GM12874 (cell line): ENCODE results near the gene NTN5.

ENCODE experiments used
- CTCF ChIP-seq: IDR thresholded peaks from 2 replicates; pipeline ENCODE4 v1.5.1; 2011; ENCODE audit warnings: low read depth, mild to moderate bottlenecking, control low read depth, low read length, moderate library complexity; ENCODE audit not compliant: insufficient read depth

The NTN5 gene

GRCh38 chr19:48650974-48651682, 21.7 kb downstream of the NTN5 start:
- no peak for TF ChIP-seq CTCF

- TF ChIP-seq CTCF = no peak
These were observed 24.7 kb downstream of the NTN5 start for GRCh38 chr19:48648134-48648533.

GRCh38 chr19:48646722-48647216, 26.0 kb downstream of the NTN5 start:
- TF ChIP-seq CTCF = no peak

- TF ChIP-seq CTCF = peak; percentile 91
These were observed 26.7 kb downstream of the NTN5 start, which contains the start of gene CA11 for GRCh38 chr19:48646001-48646721. Gene CA11, minus strand, starts transcription at chr19:48646187. Its CDS starts 555 bp downstream, at chr19:48645632.

- TF ChIP-seq CTCF = no peak
These were observed 27.2 kb downstream of the NTN5 start for GRCh38 chr19:48645620-48646000.

GRCh38 chr19:48644839-48645619, 27.8 kb downstream of the NTN5 start:
- no peak for TF ChIP-seq CTCF

GRCh38 chr19:48644355-48644754, 28.5 kb downstream of the NTN5 start:
- no peak for TF ChIP-seq CTCF
